Measurements from ENCODE around the gene TEKT4. TPM values are rescaled to one million over a fixed set of nuclear protein-coding genes. Genes with fewer than 3 reads are reported as not detected.
"Not testable (repeated sequence)": the region's sequence is repeated elsewhere in the genome, so short reads cannot be mapped to it uniquely, and the experiment has no call there.

TEKT4 gene, protein sequence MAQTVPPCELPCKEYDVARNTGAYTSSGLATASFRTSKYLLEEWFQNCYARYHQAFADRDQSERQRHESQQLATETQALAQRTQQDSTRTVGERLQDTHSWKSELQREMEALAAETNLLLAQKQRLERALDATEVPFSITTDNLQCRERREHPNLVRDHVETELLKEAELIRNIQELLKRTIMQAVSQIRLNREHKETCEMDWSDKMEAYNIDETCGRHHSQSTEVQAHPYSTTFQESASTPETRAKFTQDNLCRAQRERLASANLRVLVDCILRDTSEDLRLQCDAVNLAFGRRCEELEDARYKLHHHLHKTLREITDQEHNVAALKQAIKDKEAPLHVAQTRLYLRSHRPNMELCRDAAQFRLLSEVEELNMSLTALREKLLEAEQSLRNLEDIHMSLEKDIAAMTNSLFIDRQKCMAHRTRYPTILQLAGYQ
- polyA plus RNA-seq (ENCODE audit: insufficient read length), result not detected

DNA sequence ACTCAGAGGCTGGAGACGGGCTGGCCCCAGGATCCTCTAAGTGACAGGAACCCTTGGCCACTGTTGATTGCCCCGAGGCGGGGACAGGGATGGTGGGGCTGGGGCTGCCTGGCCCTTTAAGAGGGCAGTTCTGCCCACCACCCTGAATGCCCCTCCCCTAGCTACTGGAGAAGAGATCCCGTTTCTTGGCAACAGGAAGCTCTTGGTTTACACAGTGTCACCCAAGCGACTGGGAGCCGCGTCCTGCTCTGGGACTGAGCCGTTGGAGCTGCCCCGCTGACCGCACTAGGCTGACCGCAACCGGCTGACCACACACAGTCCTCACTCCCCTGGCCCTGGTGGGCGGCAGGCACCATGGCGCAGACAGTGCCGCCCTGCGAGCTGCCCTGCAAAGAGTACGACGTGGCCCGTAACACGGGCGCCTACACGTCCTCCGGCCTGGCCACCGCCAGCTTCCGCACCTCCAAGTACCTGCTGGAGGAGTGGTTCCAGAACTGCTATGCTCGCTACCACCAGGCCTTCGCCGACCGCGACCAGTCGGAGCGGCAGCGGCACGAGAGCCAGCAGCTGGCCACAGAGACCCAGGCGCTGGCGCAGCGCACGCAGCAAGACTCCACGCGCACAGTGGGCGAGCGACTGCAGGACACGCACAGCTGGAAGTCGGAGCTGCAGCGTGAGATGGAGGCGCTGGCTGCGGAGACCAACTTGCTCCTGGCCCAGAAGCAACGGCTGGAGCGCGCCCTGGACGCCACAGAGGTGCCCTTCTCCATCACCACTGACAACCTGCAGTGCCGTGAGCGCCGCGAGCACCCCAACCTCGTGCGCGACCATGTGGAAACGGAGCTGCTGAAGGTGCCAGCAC lies at the start of gene TEKT4:
TSS of gene TEKT4 (plus strand) at position 205 of the 862 bp plus-strand sequence. CDS start at position 355, 150 bp downstream.
- no peak for DNase-seq

DNA sequence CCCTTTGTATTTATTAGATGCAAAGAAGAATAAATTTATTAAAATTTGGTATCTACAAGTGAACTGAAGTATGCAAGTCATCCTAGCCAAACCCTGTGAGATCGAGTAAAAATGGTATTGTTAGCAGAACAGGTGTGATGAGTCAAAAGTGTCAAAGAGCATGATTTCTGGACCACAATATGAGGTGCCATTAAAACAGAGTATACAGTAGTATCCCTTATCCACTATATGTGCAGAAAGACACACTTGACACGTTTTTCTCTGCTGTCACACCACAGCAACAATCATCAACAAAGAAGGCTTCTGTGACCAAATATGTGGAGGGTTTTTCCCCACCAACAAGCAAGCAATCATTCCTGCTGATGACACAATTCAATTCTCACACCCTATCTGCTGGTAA lies 32.0 kb upstream of the TEKT4 start:
- not testable (repeated sequence) for DNase-seq

DNA sequence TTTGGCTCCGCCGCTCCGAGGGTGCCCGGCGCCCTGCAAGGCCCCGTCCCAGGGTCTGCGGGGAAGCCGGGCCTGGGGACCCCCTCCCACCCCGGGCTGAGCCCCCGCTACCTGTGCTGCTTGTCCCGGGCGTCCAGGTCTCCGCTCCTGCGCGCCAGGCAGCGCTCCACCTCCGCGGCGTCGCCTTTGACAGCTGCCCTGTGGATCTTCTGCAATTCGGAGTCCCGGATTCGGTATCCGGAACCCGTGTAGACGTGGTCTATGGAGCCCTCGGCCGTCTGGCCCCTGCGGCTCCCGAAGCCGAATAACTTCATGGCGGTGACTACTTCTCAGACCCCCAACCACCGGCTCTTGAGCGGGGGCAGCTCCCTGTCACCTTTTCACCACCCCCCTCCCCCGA lies 14.4 kb upstream of the TEKT4 start:
- not testable (repeated sequence) for DNase-seq

DNA sequence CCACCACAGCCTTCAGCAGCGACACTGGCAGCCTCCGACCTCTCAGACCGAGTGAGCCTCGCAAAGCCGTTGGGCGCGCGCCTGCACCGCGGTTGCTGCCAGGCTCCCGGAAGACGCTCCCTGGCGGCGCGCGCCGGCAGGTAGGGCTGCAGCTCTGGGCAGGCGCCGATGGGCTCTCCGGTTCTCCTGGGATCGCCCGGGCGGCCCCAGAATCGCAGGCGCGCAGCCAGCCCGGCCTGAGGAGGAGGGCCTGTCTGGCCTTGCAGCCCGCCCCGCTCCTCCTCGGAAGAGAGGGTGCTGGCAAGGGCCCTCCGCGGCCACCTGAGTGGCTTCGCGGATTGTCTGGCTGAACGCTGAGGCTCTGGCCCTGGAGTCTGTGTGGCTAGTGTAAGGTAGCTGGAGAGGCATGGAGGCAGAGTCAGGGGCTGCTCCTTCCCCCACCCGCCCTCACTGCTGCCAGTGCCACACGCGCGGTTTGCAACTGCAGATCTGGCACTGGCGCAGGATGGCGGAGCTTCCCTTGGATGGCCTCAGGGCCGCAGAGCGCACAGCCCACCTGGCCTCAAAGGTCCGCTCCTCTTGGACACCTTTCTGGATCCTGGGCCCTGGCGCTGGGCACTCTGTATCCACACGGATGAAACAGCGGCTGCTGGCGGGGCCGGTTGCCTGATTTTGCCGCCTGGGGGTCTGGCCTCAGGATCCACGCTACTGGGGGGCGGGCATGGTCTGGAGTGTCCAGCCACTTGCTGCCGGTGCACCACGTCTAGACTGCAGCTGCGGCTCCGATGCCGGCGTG lies 13.7 kb upstream of the TEKT4 start:
- DNase-seq, result not testable (repeated sequence)

DNA sequence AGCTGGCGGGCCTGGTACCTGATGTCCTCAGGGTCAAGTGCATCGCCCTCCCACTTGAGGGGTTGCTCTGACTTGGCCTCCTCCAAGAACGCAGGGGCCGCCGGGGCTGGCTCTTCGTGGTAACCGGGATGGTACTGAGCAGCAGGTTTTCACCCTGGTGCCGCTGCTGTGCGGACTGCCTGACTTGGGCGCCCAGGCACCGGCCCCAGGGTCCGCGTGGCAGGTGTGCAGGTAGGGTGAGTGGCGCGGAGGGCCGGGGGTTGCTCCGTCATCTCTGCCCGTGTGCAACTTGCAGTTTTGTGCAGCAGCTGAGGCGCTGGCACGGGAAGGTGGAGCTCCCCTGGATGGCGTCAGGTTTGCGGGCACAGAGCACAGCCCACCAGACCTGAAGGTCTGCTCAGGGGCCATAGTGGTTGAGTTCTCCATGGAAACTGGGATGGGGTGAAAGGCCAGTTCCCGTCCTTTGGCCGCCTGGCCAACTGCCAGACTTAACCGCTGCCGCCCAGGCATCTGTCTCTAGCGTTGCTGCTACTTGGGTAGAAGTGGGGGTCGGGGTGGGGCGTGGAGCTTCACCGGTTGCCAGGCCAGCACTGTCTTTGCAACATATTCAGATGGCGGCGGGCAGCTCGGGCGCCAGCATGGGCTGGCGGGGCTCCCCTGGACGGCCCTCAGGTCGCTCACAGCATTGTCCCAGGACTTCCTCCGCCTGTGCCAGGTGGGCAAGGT lies 12.9 kb upstream of the TEKT4 start:
- DNase-seq, result not testable (repeated sequence)

DNA sequence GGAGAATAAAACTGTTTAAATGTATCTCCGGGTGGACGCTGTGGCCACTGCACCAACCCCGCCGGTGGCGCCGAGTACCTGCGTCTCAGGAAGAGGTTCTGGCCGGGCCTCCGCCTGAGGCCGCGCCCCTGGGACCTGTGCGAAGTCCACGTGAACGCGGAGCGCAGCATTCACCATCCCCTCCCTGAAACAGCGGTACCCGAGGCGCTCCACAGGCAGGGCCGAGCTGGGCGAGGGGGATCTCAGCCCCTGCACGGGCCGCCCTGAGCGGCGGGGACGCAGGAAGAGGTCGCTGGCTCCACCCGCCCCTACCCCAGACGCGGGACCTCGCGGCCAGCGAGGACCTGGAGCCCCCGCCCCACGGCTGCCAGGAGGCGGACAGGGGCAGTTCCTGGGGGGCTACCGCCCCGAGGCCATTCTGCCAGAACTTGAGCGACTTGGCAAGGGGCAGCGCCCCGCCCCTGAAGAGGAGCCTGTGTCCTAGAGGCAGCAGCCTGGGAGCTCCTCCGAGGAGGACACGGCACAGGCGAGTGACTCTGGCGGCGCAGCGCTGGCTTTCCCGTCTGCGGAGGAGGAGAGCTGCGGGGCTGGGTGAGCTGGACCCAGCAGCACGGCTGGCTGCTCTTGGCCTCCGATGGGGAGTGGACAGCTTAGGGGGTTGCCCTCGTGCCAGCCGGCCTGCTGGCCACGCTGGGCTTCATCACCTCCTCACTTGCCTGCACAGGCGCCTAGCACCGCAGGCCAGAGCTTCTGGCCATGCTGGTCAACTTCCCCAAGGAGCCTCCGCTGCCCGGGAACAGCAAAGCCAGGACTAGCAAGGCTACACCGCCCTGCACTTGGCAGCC lies 9.7 kb upstream of the TEKT4 start:
- no peak for DNase-seq

DNA sequence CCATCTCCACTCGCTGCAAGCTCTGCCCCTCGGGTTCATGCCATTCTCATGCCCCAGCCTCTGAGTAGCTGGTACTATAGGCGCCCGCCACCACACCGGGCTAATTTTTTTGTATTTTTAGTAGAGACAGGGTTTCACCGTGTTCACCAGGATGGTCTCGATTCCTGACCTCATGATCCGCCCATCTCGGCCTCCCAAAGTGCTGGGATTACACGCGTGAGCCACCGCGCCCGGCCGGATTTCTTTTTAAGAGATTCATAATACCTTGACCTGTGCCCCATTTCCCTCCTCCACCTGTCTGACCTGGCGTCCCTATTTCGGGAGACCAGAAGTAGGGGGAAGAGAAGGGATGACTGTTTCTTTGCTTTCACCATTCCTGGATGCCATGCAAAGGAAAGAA lies 8.3 kb upstream of the TEKT4 start:
- not testable (repeated sequence) for DNase-seq

DNA sequence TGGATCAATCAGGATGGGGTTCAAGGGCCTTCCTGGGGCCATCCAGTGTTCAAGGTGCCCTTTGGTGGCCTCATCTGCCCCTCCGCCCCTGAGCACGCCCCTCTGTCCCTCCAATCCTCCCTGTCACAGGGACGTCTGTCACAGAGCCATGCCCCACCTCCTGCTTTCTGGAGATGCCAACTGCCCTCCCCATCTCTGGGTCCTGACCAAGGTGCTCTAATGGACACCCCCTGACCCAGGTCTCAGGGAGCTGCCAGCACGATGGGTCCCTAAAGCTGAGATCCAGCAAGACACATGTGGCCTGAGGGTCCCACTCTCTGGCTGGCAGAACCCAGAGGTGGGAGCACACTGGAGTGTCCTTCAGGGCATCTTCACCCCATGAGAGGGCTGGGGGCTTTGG lies 2.1 kb upstream of the TEKT4 start:
- no peak for DNase-seq

DNA sequence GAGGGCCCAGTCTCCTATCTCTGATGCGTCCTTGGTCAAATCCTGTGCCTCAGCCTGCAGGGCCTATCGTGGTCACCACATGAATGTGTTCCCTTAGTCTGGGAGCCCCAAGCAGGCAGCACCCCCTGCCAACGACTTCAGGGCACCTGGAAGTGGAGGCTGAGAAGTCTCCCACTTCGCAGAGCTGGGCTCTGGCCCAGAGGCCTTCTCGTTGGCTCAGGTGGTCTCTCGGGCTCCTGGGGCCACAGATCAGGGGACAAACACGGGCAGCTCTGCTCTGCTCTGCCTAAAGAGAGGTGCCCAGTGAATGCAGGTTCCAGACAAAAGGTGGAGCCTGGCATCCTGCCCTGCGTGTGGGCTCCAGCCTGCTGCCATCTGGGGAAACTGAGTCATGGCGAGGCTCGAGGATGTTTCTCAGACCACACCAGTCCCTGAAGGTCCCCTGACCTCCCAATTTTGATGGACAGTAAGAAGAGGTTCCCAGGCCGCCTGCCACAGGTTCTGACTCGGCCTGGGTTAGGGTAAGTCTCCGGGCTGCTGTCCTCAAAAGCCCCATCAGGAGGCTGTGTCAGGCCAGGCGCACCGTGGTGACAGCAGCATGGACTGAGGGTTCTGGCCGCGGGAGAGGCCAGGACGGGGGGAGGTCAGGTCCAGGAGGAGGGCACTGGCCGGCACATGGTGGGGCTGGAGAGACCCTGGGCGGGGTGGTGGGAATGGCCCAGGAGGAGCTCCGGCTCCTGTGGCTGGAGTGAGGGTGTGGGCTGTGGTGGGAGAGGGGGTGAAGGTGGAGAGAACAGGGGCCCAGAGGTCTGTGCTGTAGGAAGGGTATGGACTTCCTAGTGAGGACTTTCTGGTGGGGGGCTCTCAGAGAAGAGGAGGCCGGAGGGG lies 1.4 kb upstream of the TEKT4 start:
- DNase-seq, result no peak

DNA sequence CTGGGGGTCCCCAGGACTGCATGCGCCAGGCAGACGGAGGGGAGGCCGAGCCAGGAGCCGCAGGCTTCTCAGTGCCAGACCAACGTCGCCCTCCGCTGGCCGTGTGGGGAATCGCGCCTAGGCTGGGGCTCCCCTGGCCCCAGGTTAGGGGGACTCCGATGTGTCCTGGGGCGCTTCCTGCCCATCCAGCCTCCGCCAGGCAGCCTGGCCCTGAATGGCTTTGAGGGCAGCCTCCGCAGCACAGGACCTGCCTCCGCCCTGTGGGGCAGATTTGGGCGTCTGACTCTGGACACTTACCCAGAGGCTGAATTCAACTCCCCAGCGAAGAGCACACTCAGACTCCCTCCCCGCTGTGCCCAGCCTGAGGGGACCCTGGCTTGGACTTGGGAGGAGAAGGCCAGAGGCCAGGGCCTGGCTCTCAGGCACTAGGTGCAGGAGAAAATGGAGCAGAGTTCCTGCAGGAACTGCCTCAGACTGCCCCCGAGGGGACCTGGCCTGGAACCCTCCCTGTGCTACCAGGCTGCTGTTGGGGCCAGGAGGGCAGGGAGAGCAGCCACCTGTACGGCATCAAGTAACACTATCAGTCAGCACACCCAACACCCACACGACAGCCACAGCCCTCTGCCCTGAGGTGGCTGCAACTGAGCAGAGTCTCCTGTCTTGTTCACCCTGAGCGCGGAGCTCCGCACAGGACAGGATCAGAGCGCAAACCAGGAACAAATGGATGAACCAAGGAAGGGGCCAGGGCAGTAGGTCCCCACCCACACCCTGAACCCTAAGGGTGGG lies 597 bp upstream of the TEKT4 start:
- DNase-seq, result no peak

DNA sequence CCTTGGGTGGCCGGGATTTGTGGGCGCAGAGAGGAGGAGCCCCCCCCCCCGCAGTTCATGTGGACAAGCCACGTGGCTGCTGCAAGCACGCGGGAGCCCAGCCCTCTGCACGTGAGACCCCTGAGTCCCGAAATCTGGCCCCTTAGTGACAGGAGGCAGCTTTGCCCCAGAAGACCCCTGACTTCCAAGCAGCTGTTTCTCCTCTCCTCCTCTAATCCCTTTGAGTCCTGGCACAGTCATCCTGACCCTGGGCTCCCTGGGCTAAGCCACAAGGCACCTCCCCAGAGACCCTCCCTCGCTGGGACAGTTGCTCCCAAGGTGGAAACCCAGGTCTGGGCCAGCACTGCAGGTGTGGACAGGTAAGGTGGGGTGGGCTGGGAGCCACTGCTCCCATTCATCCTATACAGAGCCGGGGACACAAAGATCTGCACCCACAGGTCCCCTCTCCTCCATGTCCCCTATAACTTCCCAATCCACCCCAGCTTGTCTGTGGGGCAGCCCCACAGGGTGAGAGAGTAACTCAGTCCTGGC lies 923 bp downstream of the TEKT4 start:
- DNase-seq, result no peak

DNA sequence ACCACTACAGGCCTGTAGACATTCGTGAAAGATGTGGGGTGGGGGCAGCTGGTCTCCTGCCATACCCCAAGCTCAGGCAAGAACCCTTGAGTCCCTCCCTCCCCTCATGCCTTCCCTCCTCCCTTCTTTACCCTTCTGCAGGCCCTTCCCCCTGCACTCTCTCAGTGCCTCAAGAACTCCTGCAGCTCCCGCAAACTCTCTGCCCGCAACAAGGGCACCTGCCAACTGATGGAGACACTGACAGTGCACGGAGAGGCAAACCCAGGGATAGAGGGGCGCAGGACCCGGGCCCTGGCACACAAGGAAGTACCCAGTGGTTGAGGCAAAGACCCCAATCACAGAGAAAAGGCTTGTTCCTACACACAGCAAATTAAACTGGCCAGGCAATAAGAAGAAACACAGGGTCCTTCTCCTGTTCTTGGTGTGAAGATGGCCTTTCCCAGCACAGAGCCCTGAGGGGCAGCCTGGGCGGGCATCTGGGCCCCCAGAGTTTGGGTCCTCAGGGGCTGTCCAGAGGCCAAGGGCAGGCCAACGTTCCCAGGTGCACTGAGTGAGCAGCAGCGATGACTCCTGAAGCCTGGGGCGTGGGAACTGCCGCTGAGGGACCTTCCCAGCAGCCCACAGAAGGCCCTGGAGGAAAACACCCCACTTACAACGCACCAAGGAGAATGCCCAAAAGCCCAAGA lies 1.6 kb downstream of the TEKT4 start:
- DNase-seq, result no peak

DNA sequence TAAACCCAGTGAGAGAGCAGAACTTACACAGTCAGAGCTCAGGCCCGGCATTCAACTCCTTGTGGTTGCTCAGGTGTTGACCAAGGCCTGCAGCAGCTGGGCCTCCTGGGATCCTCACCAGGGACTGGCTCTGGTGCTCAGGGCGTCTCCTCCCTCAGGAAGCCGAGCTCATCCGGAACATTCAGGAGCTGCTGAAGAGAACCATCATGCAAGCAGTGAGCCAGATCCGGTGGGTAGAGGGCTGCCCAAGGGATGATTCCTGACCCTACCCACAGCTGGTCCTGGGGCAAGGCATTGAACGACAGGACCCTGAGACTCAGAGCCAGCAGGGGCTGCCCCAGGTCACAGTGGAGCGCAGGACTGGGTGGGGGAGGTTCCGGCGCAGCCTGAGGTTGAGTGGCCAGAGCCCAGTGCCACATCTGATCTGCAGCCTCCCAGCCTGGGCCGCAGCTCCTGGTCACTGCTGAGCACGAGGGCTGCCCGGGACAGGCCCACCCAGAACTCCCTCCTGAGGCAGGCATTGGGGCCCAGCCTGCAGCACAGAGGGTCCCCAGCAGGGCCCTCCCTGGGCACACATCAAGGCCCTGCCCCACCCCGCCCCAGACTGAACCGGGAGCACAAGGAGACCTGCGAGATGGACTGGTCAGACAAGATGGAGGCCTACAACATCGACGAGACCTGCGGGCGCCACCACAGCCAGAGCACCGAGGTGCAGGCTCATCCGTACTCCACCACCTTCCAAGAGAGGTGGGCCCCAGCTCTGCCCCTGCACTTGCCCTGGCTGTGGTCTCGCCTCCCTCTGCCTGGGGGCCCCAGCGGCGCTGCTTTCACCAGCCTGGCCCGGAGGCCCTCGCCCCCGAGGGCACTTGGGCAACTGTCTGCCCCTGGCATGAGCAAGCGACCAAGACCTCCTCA lies 2.4 kb downstream of the TEKT4 start:
- DNase-seq, result no peak

DNA sequence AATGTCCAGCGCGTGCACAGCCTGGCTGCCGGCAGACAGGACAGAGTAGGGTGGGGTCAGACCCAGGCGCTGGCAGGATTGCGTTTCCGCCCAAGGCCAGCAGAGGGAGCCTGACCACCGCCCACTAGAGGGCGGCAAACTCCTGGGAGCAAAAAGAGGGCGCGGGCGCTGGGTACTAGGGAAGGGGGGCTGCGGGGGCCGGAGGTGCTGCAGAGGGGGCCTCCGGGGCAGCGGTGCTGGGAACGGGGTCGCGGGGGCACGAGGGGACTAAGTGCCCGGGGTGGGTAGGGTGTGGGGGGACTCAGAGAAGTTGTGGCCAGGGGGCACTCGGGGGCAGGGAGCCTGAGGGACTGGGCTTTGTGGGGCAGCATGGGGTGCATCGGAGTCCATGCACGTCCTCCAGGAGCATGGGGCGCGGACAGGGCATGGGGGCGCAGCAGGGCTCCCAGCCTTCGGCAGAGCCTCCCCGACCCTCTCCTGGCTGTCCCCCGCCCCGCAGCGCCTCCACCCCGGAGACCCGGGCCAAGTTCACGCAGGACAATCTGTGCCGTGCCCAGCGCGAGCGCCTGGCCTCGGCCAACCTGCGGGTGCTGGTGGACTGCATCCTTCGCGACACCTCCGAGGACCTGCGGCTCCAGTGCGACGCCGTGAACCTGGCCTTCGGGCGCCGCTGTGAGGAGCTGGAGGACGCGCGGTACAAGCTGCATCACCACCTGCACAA lies 3.2 kb downstream of the TEKT4 start:
- DNase-seq, result no peak

DNA sequence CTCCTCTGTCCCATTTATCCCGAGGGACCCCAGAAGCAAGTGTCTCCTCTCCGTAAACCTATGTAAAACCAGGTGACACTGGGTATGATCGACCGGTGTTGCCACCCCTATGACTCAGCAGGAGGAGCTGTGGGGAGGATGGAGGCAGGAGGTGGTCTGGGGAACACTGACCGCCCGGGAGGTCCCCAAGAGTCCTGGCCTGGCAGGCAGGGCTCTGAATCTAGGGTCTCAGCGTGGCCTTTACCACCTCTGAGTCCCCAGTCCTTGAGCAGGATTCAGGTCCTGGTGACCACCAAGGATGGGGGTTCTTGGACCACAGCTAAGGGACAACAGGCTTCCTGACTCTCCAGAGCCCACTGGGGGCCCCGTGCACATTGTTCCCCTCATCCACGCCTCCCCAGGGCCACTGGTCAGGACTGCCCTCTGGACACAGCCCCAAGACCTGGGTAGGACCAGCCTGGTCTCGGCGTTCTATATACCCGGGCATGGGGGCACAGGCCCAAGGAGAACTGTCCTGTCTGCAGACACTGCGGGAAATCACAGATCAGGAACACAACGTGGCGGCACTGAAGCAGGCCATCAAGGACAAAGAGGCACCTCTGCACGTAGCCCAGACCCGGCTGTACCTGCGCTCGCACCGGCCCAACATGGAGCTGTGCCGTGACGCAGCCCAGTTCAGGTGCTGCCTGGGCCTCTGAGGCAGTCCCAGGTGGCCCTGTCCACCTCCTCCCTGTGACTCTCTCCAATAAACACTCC lies 4.0 kb downstream of the TEKT4 start:
- no peak for DNase-seq

All from hindlimb muscle (tissue), 1 donor.